Upper lobe of left lung (tissue), 6 donors: ENCODE measurements around the gene ACSL1. TPM values are rescaled to one million over a fixed set of nuclear protein-coding genes. Genes with fewer than 3 reads are reported as not detected.

ENCODE experiments used
- ATAC-seq, 2 donors: fragments of 200-7000 bp; cut with Tn5 transposase; one replicate each; pipeline ENCODE4 v1.9.1; 2022; ENCODE audit warnings: mild to moderate bottlenecking in 2 of 2, moderate library complexity in 2 of 2; ENCODE audit not compliant: low FRiP score in 2 of 2
- DNase-seq, 2 donors: peaks; one replicate each; pipeline ENCODE4 v3.0.0-alpha.2; 2019 to 2020
- H3K27ac ChIP-seq, 4 donors: fragments of 200-600 bp; sonication (generic); one replicate each; pipeline ENCODE4 v1.5.1; 2016 to 2019
- H3K27me3 ChIP-seq, 4 donors: fragments of 200-600 bp; sonication (generic); one replicate each; pipeline ENCODE4 v1.5.1; 2017 to 2019
- H3K36me3 ChIP-seq, 4 donors: fragments of 200-600 bp; sonication (generic); one replicate each; pipeline ENCODE4 v1.5.1; 2016 to 2019
- H3K4me1 ChIP-seq, 4 donors: fragments of 200-600 bp; sonication (generic); one replicate each; pipeline ENCODE4 v1.5.1; 2018 to 2019
- H3K4me3 ChIP-seq, 4 donors: fragments of 200-600 bp; sonication (generic); one replicate each; pipeline ENCODE4 v1.5.1; 2017 to 2019; ENCODE audit warnings: mild to moderate bottlenecking in 2 of 4, moderate library complexity in 1 of 4
- H3K9me3 ChIP-seq, 4 donors: fragments of 200-600 bp; sonication (generic); one replicate each; pipeline ENCODE4 v1.5.1; 2018 to 2019
- EP300 ChIP-seq, 4 donors: sonication (generic); formaldehyde crosslinking; IDR thresholded peaks; one replicate each; pipeline ENCODE4 v1.5.1; 2017; ENCODE audit warnings: antibody characterized with exemption in 4 of 4, control low read depth in 2 of 4
- POLR2A ChIP-seq, 4 donors: fragments of 450-650 bp; IDR thresholded peaks; one replicate each; pipeline ENCODE4 v1.5.1; 2016 to 2017; ENCODE audit warnings: antibody characterized with exemption in 4 of 4, mild to moderate bottlenecking in 2 of 4
- POLR2AphosphoS5 ChIP-seq, 2 donors: sonication (generic); formaldehyde crosslinking; IDR thresholded peaks; one replicate each; pipeline ENCODE4 v1.5.1; 2017; ENCODE audit warnings: antibody characterized with exemption in 2 of 2
- WGBS, 2 donors: methylation state at CpG; one replicate each; pipeline ENCODE4 v1.1.5; 2017 to 2018; 5-methylcytosine and 5-hydroxymethylcytosine counted together
- total RNA-seq, 6 donors: library from RNA; depleted of rRNA in 4 of 6; stranded (reverse); fragments of >200 nt in 4 of 6; gene quantifications; one replicate each; pipeline versions ENCODE4 v1.1.0 to v1.2.1, GENCODE V29; 2016 to 2021
- TF ChIP-seq, protein P1 (sequence below), 6 experiments: fragments of 450-650 bp in 4 of 6; fragments of 200-600 bp in 2 of 6; sonication (generic) in 2 of 6; IDR thresholded peaks; one replicate each; pipeline ENCODE4 v1.5.1; 2016 to 2019; ENCODE audit warnings: antibody characterized with exemption in 6 of 6
- donor health status: DM: no; HTN: no; CAD: no; lungs with moderate emphysema.
- donor health status: DM: no; HTN: yes; CAD: no; lungs with severe emphysema.

The ACSL1 gene
- total RNA-seq, 6 donors from 2014 or later: 208 to 306 (median 234) TPM

DNA sequence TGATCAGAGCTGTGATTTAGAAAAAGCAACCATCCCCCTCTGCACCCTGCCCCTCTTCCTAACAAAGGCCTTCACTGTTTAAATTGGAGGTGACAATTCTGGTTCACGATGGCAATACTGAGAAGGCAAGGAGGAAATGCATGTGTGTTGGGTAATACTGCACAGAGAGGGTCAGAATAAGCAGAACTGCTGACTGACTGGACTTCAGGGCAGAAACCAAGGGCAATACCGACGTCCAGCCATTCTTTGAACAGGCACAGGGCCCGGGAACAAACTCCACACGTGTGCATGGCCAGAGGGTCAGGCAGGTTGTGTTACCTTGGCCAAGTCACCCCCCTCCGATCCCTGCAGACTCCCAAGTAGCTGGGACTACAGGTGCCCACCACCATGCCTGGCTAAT lies 6.0 kb downstream of the ACSL1 start:
- Histone ChIP-seq H3K36me3 (no peaks in the 10 kb centered on the region), H3K4me3 (no peak overlapping the region), H3K9me3 (no peaks in the 10 kb centered on the region), H3K27ac (peak overlapping the region; percentile 1 to 92 (median 63)), H3K4me1 (peaks cover 15 to 43% (median 36%) of the 10 kb centered on the region in 4 donors), H3K27me3 (no peaks in the 10 kb centered on the region)
- no peak for DNase-seq
- peak; percentile 13 to 55 for TF ChIP-seq POLR2AphosphoS5 (IDR thresholded peaks at IDR 0.05)
- no peak for TF ChIP-seq EP300 (IDR thresholded peaks at IDR 0.05)
- TF ChIP-seq, protein P1, sequence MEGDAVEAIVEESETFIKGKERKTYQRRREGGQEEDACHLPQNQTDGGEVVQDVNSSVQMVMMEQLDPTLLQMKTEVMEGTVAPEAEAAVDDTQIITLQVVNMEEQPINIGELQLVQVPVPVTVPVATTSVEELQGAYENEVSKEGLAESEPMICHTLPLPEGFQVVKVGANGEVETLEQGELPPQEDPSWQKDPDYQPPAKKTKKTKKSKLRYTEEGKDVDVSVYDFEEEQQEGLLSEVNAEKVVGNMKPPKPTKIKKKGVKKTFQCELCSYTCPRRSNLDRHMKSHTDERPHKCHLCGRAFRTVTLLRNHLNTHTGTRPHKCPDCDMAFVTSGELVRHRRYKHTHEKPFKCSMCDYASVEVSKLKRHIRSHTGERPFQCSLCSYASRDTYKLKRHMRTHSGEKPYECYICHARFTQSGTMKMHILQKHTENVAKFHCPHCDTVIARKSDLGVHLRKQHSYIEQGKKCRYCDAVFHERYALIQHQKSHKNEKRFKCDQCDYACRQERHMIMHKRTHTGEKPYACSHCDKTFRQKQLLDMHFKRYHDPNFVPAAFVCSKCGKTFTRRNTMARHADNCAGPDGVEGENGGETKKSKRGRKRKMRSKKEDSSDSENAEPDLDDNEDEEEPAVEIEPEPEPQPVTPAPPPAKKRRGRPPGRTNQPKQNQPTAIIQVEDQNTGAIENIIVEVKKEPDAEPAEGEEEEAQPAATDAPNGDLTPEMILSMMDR (IDR thresholded peaks at IDR 0.05): no peak
- peak in 1 of 4 donors; percentile 52 for TF ChIP-seq POLR2A (IDR thresholded peaks at IDR 0.05)
- WGBS, 2 donors: 43 to 67% methylated on average over 5 to 6 of the region's 6 CpGs
- peak in 1 of 2 donors; percentile 53 for ATAC-seq

DNA sequence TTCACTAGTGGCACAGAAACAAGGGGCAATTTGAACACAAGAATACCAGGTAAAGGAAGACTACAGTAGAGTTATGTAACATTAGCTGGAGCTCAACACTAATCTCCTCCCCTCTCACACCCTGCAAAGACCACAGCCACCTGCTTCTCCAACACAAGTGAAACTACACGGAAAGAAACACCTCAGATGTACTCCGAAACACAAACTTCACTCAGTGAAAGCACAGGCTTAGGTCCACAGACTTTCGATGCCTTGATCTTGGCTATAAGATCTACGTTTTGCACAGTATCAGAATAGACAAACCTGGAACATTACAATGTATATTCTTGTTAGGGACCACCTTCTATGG lies 7.6 kb downstream of the ACSL1 start:
- Histone ChIP-seq H3K9me3 (no peaks in the 10 kb centered on the region), H3K27ac (peak overlapping the region in 2 of 4 donors; percentile 44 to 92), H3K27me3 (no peaks in the 10 kb centered on the region), H3K36me3 (no peaks in the 10 kb centered on the region), H3K4me1 (peaks cover 17 to 52% (median 45%) of the 10 kb centered on the region in 4 donors), H3K4me3 (no peak overlapping the region)
- whole genome bisulfite sequencing, 2 donors: 75 to 80% methylated on average over 4 of the region's 4 CpGs
- DNase-seq (no peak), ATAC-seq (no peak)
- TF ChIP-seq POLR2AphosphoS5 (IDR thresholded peaks at IDR 0.05): no peak
- TF ChIP-seq, protein P1 (IDR thresholded peaks at IDR 0.05): no peak
- TF ChIP-seq POLR2A (IDR thresholded peaks at IDR 0.05): no peak
- TF ChIP-seq EP300 (IDR thresholded peaks at IDR 0.05): no peak

DNA sequence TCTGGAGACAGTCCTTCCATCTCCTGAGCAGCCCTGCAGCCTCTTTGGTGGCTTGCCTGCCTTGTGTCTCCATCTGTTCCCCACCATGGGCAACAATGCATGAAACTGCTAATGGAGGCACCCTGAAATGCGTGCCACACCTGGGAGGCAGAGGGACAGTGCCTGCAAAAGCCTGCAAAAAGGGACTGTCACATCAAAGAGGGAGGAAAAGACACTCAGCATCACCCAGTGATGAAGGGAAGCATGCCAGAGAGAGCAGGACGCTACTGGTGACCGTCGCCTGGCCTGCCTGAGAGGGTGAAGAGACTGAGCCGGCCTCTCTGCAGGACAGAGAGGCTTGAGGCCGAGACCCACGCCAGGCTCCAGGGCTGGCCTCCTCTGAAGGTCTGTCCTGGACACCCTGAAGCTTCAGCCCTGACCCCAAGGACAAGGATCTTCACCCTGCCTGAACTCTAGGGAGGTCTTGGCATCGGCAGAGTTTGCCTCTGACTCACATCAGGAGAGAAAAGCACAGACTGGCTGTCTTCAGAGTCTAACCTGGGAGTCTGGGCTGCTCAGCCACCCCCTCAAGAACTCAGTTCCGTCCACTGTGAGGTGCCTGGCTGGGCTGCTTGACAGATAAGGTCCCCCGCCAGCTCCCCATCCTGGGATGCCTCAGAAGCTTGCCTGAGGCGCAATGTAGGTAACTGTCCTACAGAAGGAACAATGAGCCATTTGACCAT lies 8.1 kb downstream of the ACSL1 start:
- no peak for TF ChIP-seq POLR2A (IDR thresholded peaks at IDR 0.05)
- TF ChIP-seq POLR2AphosphoS5 (IDR thresholded peaks at IDR 0.05): no peak
- no peak for TF ChIP-seq EP300 (IDR thresholded peaks at IDR 0.05)
- TF ChIP-seq, protein P1 (IDR thresholded peaks at IDR 0.05): no peak
- Histone ChIP-seq H3K27me3 (no peaks in the 10 kb centered on the region), H3K4me1 (peaks cover 22 to 57% (median 50%) of the 10 kb centered on the region in 4 donors), H3K27ac (peak overlapping the region in 2 of 4 donors; percentile 44 to 92), H3K36me3 (no peaks in the 10 kb centered on the region), H3K9me3 (no peaks in the 10 kb centered on the region), H3K4me3 (no peak overlapping the region)
- ATAC-seq (no peak), DNase-seq (peak in 1 of 2 donors; percentile 39)
- WGBS, 2 donors: 95% methylated on average over 9 to 11 of the region's 11 CpGs

DNA sequence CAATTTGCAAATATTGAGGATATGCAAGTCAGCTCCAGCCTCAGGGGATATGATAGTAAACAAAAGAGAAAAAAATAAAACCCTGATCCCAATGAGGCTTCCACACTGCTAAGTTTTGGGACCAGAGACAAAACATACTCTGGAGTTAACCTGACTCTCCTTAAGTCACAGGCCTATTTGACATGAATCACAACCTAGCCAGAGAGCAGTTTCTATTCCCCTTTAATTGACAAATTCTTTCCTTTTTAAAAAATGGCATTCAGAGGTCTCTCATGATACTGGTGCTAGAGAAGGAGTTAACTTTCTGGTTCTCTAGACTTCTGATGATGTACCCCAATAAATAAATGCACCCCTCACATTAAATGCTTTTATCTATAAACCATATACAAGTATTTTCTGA lies 8.8 kb downstream of the ACSL1 start:
- Histone ChIP-seq H3K9me3 (no peaks in the 10 kb centered on the region), H3K27me3 (no peaks in the 10 kb centered on the region), H3K36me3 (no peaks in the 10 kb centered on the region), H3K4me1 (peaks cover 27 to 64% (median 57%) of the 10 kb centered on the region in 4 donors), H3K4me3 (no peak overlapping the region), H3K27ac (peak overlapping the region in 2 of 4 donors; percentile 44 to 92)
- TF ChIP-seq POLR2AphosphoS5 (IDR thresholded peaks at IDR 0.05) (no peak), EP300 (IDR thresholded peaks at IDR 0.05) (no peak), POLR2A (IDR thresholded peaks at IDR 0.05) (no peak)
- TF ChIP-seq, protein P1 (IDR thresholded peaks at IDR 0.05): no peak
- ATAC-seq (no peak), DNase-seq (no peak)
